HepG2 (cell line): ENCODE data around the gene METTL22. TPM values are rescaled to one million over a fixed set of nuclear protein-coding genes. Genes with fewer than 3 reads are reported as not detected.
A peak's percentile ranks its signal among the peaks of the same experiment; 100 is the strongest.

Experiments
- ARHGAP35 ChIP-seq: sonication (generic); formaldehyde crosslinking; IDR thresholded peaks from 2 replicates; pipeline ENCODE4 v1.9.0; 2022; ENCODE audit warnings: mild to moderate bottlenecking, inconsistent platforms, moderate library complexity, missing genetic modification reagents, borderline replicate concordance
- ATF7 ChIP-seq, 2 experiments: fragments of 450-650 bp in 1 of 2; sonication (generic) in 1 of 2; formaldehyde crosslinking in 1 of 2; IDR thresholded peaks; 2 replicates each; pipeline versions ENCODE4 v1.4.0 to v1.6.1; 2016 to 2020; ENCODE audit warnings: antibody characterized with exemption in 1 of 2, mild to moderate bottlenecking in 1 of 2, missing genetic modification reagents in 1 of 2
- ATM ChIP-seq: fragments of 450-650 bp; IDR thresholded peaks from 2 replicates; pipeline ENCODE4 v1.7.1; 2017; ENCODE audit warnings: mild to moderate bottlenecking, borderline replicate concordance
- ELF3 ChIP-seq: IDR thresholded peaks from 2 replicates; pipeline ENCODE4 v1.6.1; 2016; ENCODE audit warnings: missing genetic modification reagents, missing compliant biosample characterization
- FOXK2 ChIP-seq: fragments of 450-650 bp; IDR thresholded peaks from 2 replicates; pipeline ENCODE4 v1.6.1; 2016
- FOXP1 ChIP-seq, 2 experiments: fragments of 450-650 bp in 1 of 2; IDR thresholded peaks; 2 replicates each; pipeline ENCODE4 v1.6.1; 2017 to 2018; ENCODE audit warnings: antibody characterized with exemption in 1 of 2
- HIVEP1 ChIP-seq: sonication (generic); formaldehyde crosslinking; IDR thresholded peaks from 2 replicates; pipeline ENCODE4 v1.4.0; 2020; ENCODE audit warnings: mild to moderate bottlenecking, missing genetic modification reagents
- KLF16 ChIP-seq, 2 experiments: sonication (generic) in 1 of 2; formaldehyde crosslinking in 1 of 2; IDR thresholded peaks; 2 replicates each; pipeline versions ENCODE4 v1.6.1 to v1.8.0; 2016 to 2023; ENCODE audit warnings: missing genetic modification reagents in 2 of 2, missing compliant biosample characterization in 1 of 2
- NONO ChIP-seq, 2 experiments: fragments of 450-650 bp in 1 of 2; sonication (generic) in 1 of 2; formaldehyde crosslinking in 1 of 2; IDR thresholded peaks in 1 of 2; conservative IDR thresholded peaks in 1 of 2; 2 replicates each; pipeline versions ENCODE4 v1.6.1 to v1.8.0; 2017 to 2022; ENCODE audit warnings: mild to moderate bottlenecking in 1 of 2, missing genetic modification reagents in 1 of 2, moderate library complexity in 1 of 2
- PAWR ChIP-seq: sonication (generic); formaldehyde crosslinking; IDR thresholded peaks from 2 replicates; pipeline ENCODE4 v1.4.0; 2020; ENCODE audit warnings: missing genetic modification reagents, mild to moderate bottlenecking, borderline replicate concordance
- PLRG1 ChIP-seq: fragments of 450-650 bp; conservative IDR thresholded peaks from 2 replicates; pipeline ENCODE4 v1.6.1; 2016
- SRSF4 ChIP-seq: fragments of 200-400 bp; formaldehyde crosslinking; IDR thresholded peaks from one replicate; pipeline ENCODE4 v1.6.1; 2018; ENCODE audit warnings: mild to moderate bottlenecking, low read depth, low read length, moderate library complexity; ENCODE audit not compliant: poor library complexity, severe bottlenecking
- ZFP36L2 ChIP-seq: sonication (generic); formaldehyde crosslinking; IDR thresholded peaks from 2 replicates; pipeline ENCODE4 v1.4.0; 2020; ENCODE audit warnings: missing genetic modification reagents
- ZNF543 ChIP-seq: sonication (generic); formaldehyde crosslinking; IDR thresholded peaks from 2 replicates; pipeline ENCODE4 v1.4.0; 2020; ENCODE audit warnings: mild to moderate bottlenecking, missing genetic modification reagents
- ZNF549 ChIP-seq: sonication (generic); formaldehyde crosslinking; IDR thresholded peaks from 2 replicates; pipeline ENCODE4 v1.5.0; 2020; ENCODE audit warnings: missing genetic modification reagents
- ZNF564 ChIP-seq: sonication (generic); formaldehyde crosslinking; IDR thresholded peaks from 2 replicates; pipeline ENCODE4 v1.8.1; 2023; ENCODE audit warnings: mild to moderate bottlenecking, missing genetic modification reagents
- polyA plus RNA-seq, 8 experiments: library from polyadenylated mRNA; depleted of rRNA in 3 of 8; stranded (reverse) in 7 of 8; unstranded in 1 of 8; fragments of >200 nt; fragmentation: Illumina TruSeq in 4 of 8; extraction: Trizol in 4 of 8; gene quantifications; 2 replicates each; pipeline versions ENCODE4 v1.2.1 to v1.2.3, GENCODE V29; 2011 to 2016; ENCODE audit warnings: low read depth in 4 of 8, missing spikeins in 1 of 8, mixed read lengths in 1 of 8; ENCODE audit not compliant: insufficient read depth in 1 of 8
- total RNA-seq, 5 experiments: library from RNA; depleted of rRNA; stranded (reverse); fragments of >200 nt; fragmentation: Illumina TruSeq; extraction: Trizol; gene quantifications; 2 replicates each; pipeline ENCODE4 v1.2.3, GENCODE V29; 2016; ENCODE audit warnings: low read depth in 1 of 5
- TF ChIP-seq, protein P1 (sequence below): sonication (generic); formaldehyde crosslinking; IDR thresholded peaks from 2 replicates; pipeline ENCODE4 v1.8.1; 2023; ENCODE audit warnings: mild to moderate bottlenecking, missing genetic modification reagents
- TF ChIP-seq, protein P2 (sequence below): sonication (generic); formaldehyde crosslinking; conservative IDR thresholded peaks from 2 replicates; pipeline ENCODE4 v1.8.0; 2022; ENCODE audit warnings: missing genetic modification reagents
- TF ChIP-seq, protein P3 (sequence below): sonication (generic); formaldehyde crosslinking; IDR thresholded peaks from 2 replicates; pipeline ENCODE4 v1.5.0; 2020; ENCODE audit warnings: mild to moderate bottlenecking, missing genetic modification reagents

Gene METTL22
- total and polyA plus RNA-seq, 2 of the 13 experiments (the other 11 are each of a cell fraction or from before 2014, with no cell fraction given): 36.2 to 94.8 TPM

DNA sequence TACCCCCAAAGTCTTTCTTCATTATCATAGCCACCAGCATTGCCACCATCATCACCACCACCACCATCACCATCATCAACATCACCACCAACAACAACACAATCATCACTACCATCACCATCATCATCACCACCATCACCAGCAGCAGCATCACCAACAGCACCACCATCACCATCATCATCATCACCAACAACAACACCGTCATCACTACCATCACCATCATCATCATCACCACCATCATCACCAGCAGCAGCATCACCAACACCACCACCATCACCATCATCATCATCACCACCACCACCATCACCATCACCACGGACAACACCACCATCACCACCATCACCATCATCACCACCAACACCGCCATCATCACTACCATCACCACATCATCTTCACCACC is 30.7 kb upstream of the METTL22 start (continued):
- TF ChIP-seq ELF3 (CRISPR knock-in tag) (no peak), FOXK2 (peak; percentile 50; the same call in 1 of the 2 replicates), PLRG1 (no peak), NONO (IDR thresholded peaks at IDR 0.05) (peak; percentile 42; the same call in 1 of the 2 replicates), NONO (CRISPR knock-in tag; conservative IDR thresholded peaks at IDR 0.05) (no peak), ZNF564 (CRISPR knock-in tag) (no peak), ZNF549 (CRISPR knock-in tag) (no peak), ZNF543 (CRISPR knock-in tag) (no peak), ATF7 (IDR thresholded peaks at IDR 0.05) (0 out of 2 replicates have a peak, but pooled peaks have one; percentile 28), ATF7 (CRISPR knock-in tag; IDR thresholded peaks at IDR 0.05) (no peak), SRSF4 (no peak), FOXP1 (IDR thresholded peaks at IDR 0.05) (0 out of 2 replicates have a peak, but pooled peaks have one; percentile 37), FOXP1 (CRISPR knock-in tag; IDR thresholded peaks at IDR 0.05) (no peak), PAWR (CRISPR knock-in tag) (no peak), KLF16 (CRISPR knock-in tag; IDR thresholded peaks at IDR 0.05) (peak in 1 of 2 experiments; percentile 36; a peak in 1 of 4 replicates), ATM (peak; percentile 86; the same call in 1 of the 2 replicates), ARHGAP35 (CRISPR knock-in tag) (no peak), HIVEP1 (CRISPR knock-in tag) (no peak), ZFP36L2 (CRISPR knock-in tag) (no peak)
- TF ChIP-seq, protein P1, sequence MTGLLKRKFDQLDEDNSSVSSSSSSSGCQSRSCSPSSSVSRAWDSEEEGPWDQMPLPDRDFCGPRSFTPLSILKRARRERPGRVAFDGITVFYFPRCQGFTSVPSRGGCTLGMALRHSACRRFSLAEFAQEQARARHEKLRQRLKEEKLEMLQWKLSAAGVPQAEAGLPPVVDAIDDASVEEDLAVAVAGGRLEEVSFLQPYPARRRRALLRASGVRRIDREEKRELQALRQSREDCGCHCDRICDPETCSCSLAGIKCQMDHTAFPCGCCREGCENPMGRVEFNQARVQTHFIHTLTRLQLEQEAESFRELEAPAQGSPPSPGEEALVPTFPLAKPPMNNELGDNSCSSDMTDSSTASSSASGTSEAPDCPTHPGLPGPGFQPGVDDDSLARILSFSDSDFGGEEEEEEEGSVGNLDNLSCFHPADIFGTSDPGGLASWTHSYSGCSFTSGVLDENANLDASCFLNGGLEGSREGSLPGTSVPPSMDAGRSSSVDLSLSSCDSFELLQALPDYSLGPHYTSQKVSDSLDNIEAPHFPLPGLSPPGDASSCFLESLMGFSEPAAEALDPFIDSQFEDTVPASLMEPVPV: no peak
- TF ChIP-seq, protein P2, sequence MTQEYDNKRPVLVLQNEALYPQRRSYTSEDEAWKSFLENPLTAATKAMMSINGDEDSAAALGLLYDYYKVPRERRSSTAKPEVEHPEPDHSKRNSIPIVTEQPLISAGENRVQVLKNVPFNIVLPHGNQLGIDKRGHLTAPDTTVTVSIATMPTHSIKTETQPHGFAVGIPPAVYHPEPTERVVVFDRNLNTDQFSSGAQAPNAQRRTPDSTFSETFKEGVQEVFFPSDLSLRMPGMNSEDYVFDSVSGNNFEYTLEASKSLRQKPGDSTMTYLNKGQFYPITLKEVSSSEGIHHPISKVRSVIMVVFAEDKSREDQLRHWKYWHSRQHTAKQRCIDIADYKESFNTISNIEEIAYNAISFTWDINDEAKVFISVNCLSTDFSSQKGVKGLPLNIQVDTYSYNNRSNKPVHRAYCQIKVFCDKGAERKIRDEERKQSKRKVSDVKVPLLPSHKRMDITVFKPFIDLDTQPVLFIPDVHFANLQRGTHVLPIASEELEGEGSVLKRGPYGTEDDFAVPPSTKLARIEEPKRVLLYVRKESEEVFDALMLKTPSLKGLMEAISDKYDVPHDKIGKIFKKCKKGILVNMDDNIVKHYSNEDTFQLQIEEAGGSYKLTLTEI (CRISPR knock-in tag): no peak
- TF ChIP-seq, protein P3, sequence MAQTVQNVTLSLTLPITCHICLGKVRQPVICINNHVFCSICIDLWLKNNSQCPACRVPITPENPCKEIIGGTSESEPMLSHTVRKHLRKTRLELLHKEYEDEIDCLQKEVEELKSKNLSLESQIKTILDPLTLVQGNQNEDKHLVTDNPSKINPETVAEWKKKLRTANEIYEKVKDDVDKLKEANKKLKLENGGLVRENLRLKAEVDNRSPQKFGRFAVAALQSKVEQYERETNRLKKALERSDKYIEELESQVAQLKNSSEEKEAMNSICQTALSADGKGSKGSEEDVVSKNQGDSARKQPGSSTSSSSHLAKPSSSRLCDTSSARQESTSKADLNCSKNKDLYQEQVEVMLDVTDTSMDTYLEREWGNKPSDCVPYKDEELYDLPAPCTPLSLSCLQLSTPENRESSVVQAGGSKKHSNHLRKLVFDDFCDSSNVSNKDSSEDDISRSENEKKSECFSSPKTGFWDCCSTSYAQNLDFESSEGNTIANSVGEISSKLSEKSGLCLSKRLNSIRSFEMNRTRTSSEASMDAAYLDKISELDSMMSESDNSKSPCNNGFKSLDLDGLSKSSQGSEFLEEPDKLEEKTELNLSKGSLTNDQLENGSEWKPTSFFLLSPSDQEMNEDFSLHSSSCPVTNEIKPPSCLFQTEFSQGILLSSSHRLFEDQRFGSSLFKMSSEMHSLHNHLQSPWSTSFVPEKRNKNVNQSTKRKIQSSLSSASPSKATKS (CRISPR knock-in tag): no peak
